PC-3 (cell line): ENCODE results near the gene SPRED2.

Experiments used
- CTCF ChIP-seq: fragments of 300-600 bp; sonication (generic); conservative IDR thresholded peaks from 2 replicates; pipeline ENCODE4 v1.5.1; 2017; ENCODE audit warnings: antibody characterized with exemption, low read depth, mild to moderate bottlenecking, low read length
- EZH2 ChIP-seq: fragments of 300-600 bp; sonication (generic); IDR thresholded peaks from one replicate; pipeline ENCODE4 v1.6.1; 2017; ENCODE audit warnings: antibody characterized with exemption, mild to moderate bottlenecking, low read length; ENCODE audit not compliant: unreplicated experiment
- EZH2phosphoT487 ChIP-seq: fragments of 300-600 bp; sonication (generic); IDR thresholded peaks from 2 replicates; pipeline ENCODE4 v1.6.1; 2018; ENCODE audit warnings: mild to moderate bottlenecking, antibody characterized with exemption, low read length, borderline replicate concordance

DNA sequence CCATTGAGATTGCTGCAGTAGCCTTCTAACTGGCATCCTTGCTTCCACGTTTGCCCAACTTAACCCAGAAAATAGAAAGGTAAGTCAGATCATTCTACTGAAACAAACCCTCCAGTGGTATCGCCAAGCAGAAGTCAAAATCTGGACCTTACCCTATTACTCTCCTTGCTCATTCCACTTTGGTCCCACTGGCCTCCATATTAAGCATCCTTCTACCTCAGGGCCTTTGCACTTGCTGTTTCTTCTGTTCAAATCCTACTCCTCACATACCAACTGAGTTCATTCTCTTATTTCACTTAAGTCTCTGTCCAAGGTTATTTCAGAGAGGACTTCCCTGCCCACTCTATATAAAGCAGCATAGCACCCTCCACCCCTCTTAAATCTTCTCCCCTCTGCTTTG is 84.5 kb downstream of the SPRED2 start:
- TF ChIP-seq EZH2phosphoT487 (no peak), CTCF (no peak), EZH2 (no peak)
